Measurements from ENCODE around the gene DLGAP1. TPM values are rescaled to one million over a fixed set of nuclear protein-coding genes. Genes with fewer than 3 reads are reported as not detected.

The DLGAP1 gene
- total and polyA plus RNA-seq, 7 experiments from 2014 or later, result 0.32 to 1.0 TPM; not detected in 5

- Histone ChIP-seq H3K36me3 (ENCODE audit: control insufficient read depth in 2 of 3, insufficient read depth in 3 of 3, low read length in 3 of 3) (no peaks in the 10 kb centered on the region), H3K4me1 (ENCODE audit: control insufficient read depth in 2 of 2, insufficient read depth in 2 of 2, low read length in 2 of 2) (no peaks in the 10 kb centered on the region), H3K27ac (ENCODE audit: low read depth, low read length) (no peak overlapping the region), H3K4me3 (ENCODE audit: low read length) (no peak overlapping the region), H3K27me3 (ENCODE audit: control insufficient read depth in 2 of 2, insufficient read depth in 2 of 2, low read length in 2 of 2) (no peaks in the 10 kb centered on the region), H3K9me3 (ENCODE audit: control insufficient read depth in 2 of 3, low read length in 3 of 3) (no peaks in the 10 kb centered on the region)
- Mint-ChIP-seq H3K9me3 (peaks cover 0 to 35% (median 8%) of the 10 kb centered on the region in 11 donors), H3K27ac (no peak overlapping the region), H3K36me3 (peaks cover 0 to 4% (median 0%) of the 10 kb centered on the region in 5 donors), H3K27me3 (peaks cover 2 to 25% (median 5%) of the 10 kb centered on the region in 5 donors), H3K4me1 (peaks cover 0 to 1% (median 0%) of the 10 kb centered on the region in 7 donors), H3K4me3 (no peak overlapping the region)
- intact Hi-C loops (cut with micrococcal nuclease), result no loop called here
- POLR2A ChIA-PET, result no interaction called here
- CTCF ChIA-PET, result no interaction called here
- DNase-seq (no peak), ATAC-seq (no peak)
Measured at GRCh38 chr18:3757361-3757760, 697.7 kb downstream of the DLGAP1 start.

GRCh38 chr18:3753106-3753505 is 702.0 kb downstream of the DLGAP1 start:
- POLR2A ChIA-PET, result no interaction called here
- peaks cover 0 to 4% (median 0%) of the 10 kb centered on the region in 5 donors for H3K36me3 Mint-ChIP-seq
- ATAC-seq, result no peak

GRCh38 chr18:3748086-3748485 is 707.0 kb downstream of the DLGAP1 start:
- Mint-ChIP-seq H3K36me3 (no peaks in the 10 kb centered on the region), H3K27ac (no peak overlapping the region), H3K27me3 (peaks cover 2 to 31% (median 28%) of the 10 kb centered on the region in 5 donors), H3K9me3 (no peaks in the 10 kb centered on the region), H3K4me3 (no peak overlapping the region), H3K4me1 (peaks cover 0 to 2% (median 0%) of the 10 kb centered on the region in 7 donors)
- DNase-seq (no peak), ATAC-seq (no peak)
- Histone ChIP-seq H3K9me3 (ENCODE audit: control insufficient read depth in 2 of 3, low read length in 3 of 3) (no peaks in the 10 kb centered on the region), H3K4me3 (ENCODE audit: low read length) (no peak overlapping the region), H3K27ac (ENCODE audit: low read depth, low read length) (no peak overlapping the region), H3K36me3 (ENCODE audit: control insufficient read depth in 2 of 3, insufficient read depth in 3 of 3, low read length in 3 of 3) (no peaks in the 10 kb centered on the region), H3K4me1 (ENCODE audit: control insufficient read depth in 2 of 2, insufficient read depth in 2 of 2, low read length in 2 of 2) (no peaks in the 10 kb centered on the region), H3K27me3 (ENCODE audit: control insufficient read depth in 2 of 2, insufficient read depth in 2 of 2, low read length in 2 of 2) (no peaks in the 10 kb centered on the region)
- ChIA-PET POLR2A (no interaction called here), CTCF (no interaction called here)
- intact Hi-C loops (cut with micrococcal nuclease), result no loop called here

More at GRCh38 chr18:3753106-3753505, 702.0 kb downstream of the DLGAP1 start:
- Histone ChIP-seq H3K9me3 (ENCODE audit: control insufficient read depth in 2 of 3, low read length in 3 of 3) (no peaks in the 10 kb centered on the region), H3K4me1 (ENCODE audit: control insufficient read depth in 2 of 2, insufficient read depth in 2 of 2, low read length in 2 of 2) (no peaks in the 10 kb centered on the region), H3K27me3 (ENCODE audit: control insufficient read depth in 2 of 2, insufficient read depth in 2 of 2, low read length in 2 of 2) (no peaks in the 10 kb centered on the region), H3K4me3 (ENCODE audit: low read length) (no peak overlapping the region), H3K27ac (ENCODE audit: low read depth, low read length) (no peak overlapping the region), H3K36me3 (ENCODE audit: control insufficient read depth in 2 of 3, insufficient read depth in 3 of 3, low read length in 3 of 3) (no peaks in the 10 kb centered on the region)
- intact Hi-C loops (cut with micrococcal nuclease), result no loop called here
- Mint-ChIP-seq H3K4me1 (peaks cover 0 to 2% (median 0%) of the 10 kb centered on the region in 7 donors), H3K4me3 (no peak overlapping the region), H3K27me3 (peaks cover 0 to 28% (median 18%) of the 10 kb centered on the region in 5 donors), H3K9me3 (peaks cover 0 to 29% (median 6%) of the 10 kb centered on the region in 11 donors), H3K27ac (no peak overlapping the region)
- CTCF ChIA-PET, result no interaction called here
- DNase-seq, result no peak

DNA sequence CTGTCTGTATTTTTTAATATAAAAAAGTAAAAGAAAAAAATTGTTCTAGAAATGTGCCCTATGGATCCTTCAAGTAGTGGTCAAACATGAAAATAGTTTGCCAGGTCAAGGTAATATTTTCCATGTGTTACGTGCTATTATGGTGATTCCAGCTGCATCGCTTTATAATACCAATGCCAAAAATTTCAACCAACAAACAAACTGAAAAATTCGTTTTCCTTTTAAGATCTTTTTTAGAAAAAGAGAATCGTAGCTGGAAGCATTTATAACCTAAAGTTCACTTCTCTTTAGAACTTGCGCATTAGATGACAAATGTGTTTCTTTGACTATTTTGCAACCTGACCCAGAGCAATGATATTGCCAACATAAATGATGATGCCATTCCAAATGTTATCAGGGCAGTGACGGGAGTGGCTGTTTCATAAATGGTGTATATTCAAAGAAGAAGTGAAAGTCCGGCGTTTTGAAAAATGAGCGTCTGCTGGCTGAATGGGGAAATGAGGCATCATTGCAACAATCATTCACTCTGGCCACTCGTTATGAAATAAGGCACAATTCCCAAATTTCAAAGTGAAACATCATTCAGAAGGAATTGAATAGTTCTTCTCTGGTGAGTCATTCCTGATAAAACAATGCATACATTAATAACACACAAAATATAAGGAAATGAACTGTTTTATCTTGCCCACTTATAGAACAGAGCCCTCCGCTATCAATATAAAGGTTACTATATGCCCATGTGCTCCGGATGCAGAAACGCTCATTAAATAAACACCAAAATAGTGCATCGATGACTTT is 707.7 kb downstream of the DLGAP1 start:
- DNase-seq (no peak), ATAC-seq (peak; percentile 78)
- Histone ChIP-seq H3K4me3 (ENCODE audit: low read length) (no peak overlapping the region), H3K4me1 (ENCODE audit: control insufficient read depth in 2 of 2, insufficient read depth in 2 of 2, low read length in 2 of 2) (no peaks in the 10 kb centered on the region), H3K27me3 (ENCODE audit: control insufficient read depth in 2 of 2, insufficient read depth in 2 of 2, low read length in 2 of 2) (no peaks in the 10 kb centered on the region), H3K27ac (ENCODE audit: low read depth, low read length) (no peak overlapping the region), H3K36me3 (ENCODE audit: control insufficient read depth in 2 of 3, insufficient read depth in 3 of 3, low read length in 3 of 3) (no peaks in the 10 kb centered on the region), H3K9me3 (ENCODE audit: control insufficient read depth in 2 of 3, low read length in 3 of 3) (no peaks in the 10 kb centered on the region)
- intact Hi-C loops (cut with micrococcal nuclease), result no loop called here
- H3K27me3 Mint-ChIP-seq, result peaks cover 2 to 25% (median 23%) of the 10 kb centered on the region in 5 donors
- peaks cover 0 to 1% (median 0%) of the 10 kb centered on the region in 7 donors for H3K4me1 Mint-ChIP-seq
- H3K36me3 Mint-ChIP-seq, result no peaks in the 10 kb centered on the region
- ChIA-PET POLR2A (no interaction called here), CTCF (no interaction called here)
- H3K9me3 Mint-ChIP-seq, result peaks cover 0 to 5% (median 0%) of the 10 kb centered on the region in 11 donors
- no peak overlapping the region for H3K4me3 Mint-ChIP-seq
- H3K27ac Mint-ChIP-seq, result no peak overlapping the region

- no peak for ATAC-seq
- POLR2A ChIA-PET, result no interaction called here
- Histone ChIP-seq H3K27me3 (ENCODE audit: control insufficient read depth in 2 of 2, insufficient read depth in 2 of 2, low read length in 2 of 2) (no peaks in the 10 kb centered on the region), H3K4me1 (ENCODE audit: control insufficient read depth in 2 of 2, insufficient read depth in 2 of 2, low read length in 2 of 2) (no peaks in the 10 kb centered on the region), H3K9me3 (ENCODE audit: control insufficient read depth in 2 of 3, low read length in 3 of 3) (no peaks in the 10 kb centered on the region), H3K4me3 (ENCODE audit: low read length) (no peak overlapping the region), H3K27ac (ENCODE audit: low read depth, low read length) (no peak overlapping the region), H3K36me3 (ENCODE audit: control insufficient read depth in 2 of 3, insufficient read depth in 3 of 3, low read length in 3 of 3) (no peaks in the 10 kb centered on the region)
- H3K27ac Mint-ChIP-seq, result no peak overlapping the region
- intact Hi-C loops (cut with micrococcal nuclease), result no loop called here
- H3K9me3 Mint-ChIP-seq, result peaks cover 2 to 15% (median 7%) of the 10 kb centered on the region in 11 donors
- CTCF ChIA-PET, result no interaction called here
- H3K4me3 Mint-ChIP-seq, result no peak overlapping the region
- peaks cover 2 to 13% (median 8%) of the 10 kb centered on the region in 5 donors for H3K27me3 Mint-ChIP-seq
- DNase-seq, result no peak
- peaks cover 0 to 5% (median 0%) of the 10 kb centered on the region in 5 donors for H3K36me3 Mint-ChIP-seq
- no peaks in the 10 kb centered on the region for H3K4me1 Mint-ChIP-seq
Measured at GRCh38 chr18:3742541-3742940, 712.6 kb downstream of the DLGAP1 start.

DNA sequence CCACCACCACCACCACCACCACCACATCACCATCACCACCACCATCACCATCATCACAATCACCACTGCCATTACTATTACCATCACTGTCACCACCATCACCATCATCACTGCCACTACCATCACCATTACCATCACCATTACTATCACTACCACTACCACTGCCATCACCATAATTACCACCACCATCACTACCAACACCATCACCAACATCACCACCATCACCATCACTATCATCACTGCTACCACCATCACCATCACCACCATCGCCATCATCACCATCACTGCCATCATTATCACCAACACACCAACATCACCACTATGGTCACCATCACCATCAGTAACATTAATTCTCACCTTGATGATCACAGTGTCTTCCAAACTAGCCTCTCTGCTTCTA is 713.8 kb downstream of the DLGAP1 start:
- intact Hi-C loops (cut with micrococcal nuclease), result no loop called here
- Histone ChIP-seq H3K27ac (ENCODE audit: low read depth, low read length) (no peak overlapping the region), H3K27me3 (ENCODE audit: control insufficient read depth in 2 of 2, insufficient read depth in 2 of 2, low read length in 2 of 2) (no peaks in the 10 kb centered on the region), H3K4me3 (ENCODE audit: low read length) (no peak overlapping the region), H3K9me3 (ENCODE audit: control insufficient read depth in 2 of 3, low read length in 3 of 3) (no peaks in the 10 kb centered on the region), H3K4me1 (ENCODE audit: control insufficient read depth in 2 of 2, insufficient read depth in 2 of 2, low read length in 2 of 2) (no peaks in the 10 kb centered on the region), H3K36me3 (ENCODE audit: control insufficient read depth in 2 of 3, insufficient read depth in 3 of 3, low read length in 3 of 3) (no peaks in the 10 kb centered on the region)
- Mint-ChIP-seq H3K27me3 (peaks cover 4 to 15% (median 12%) of the 10 kb centered on the region in 5 donors), H3K36me3 (peaks cover 0 to 5% (median 0%) of the 10 kb centered on the region in 5 donors), H3K27ac (no peak overlapping the region), H3K4me3 (no peak overlapping the region), H3K9me3 (peaks cover 2 to 15% (median 7%) of the 10 kb centered on the region in 11 donors), H3K4me1 (no peaks in the 10 kb centered on the region)
- CTCF ChIA-PET, result no interaction called here
- POLR2A ChIA-PET, result no interaction called here
- DNase-seq (no peak), ATAC-seq (no peak)

Data from naive thymus-derived CD4-positive, alpha-beta T cell (primary cell).